K562 (cell line): ENCODE results near the gene KLHL28. TPM values are rescaled to one million over a fixed set of nuclear protein-coding genes. Genes with fewer than 3 reads are reported as not detected.

Source experiments
- CHAMP1 ChIP-seq: fragments of 450-650 bp; IDR thresholded peaks from 2 replicates; pipeline ENCODE4 v1.6.1; 2016; ENCODE audit warnings: mild to moderate bottlenecking
- CREM ChIP-seq: IDR thresholded peaks from 2 replicates; pipeline ENCODE4 v1.6.1; 2014; ENCODE audit warnings: antibody characterized with exemption, low read depth
- ELF4 ChIP-seq: fragments of 450-650 bp; formaldehyde crosslinking; IDR thresholded peaks from 2 replicates; pipeline ENCODE4 v1.4.0; 2022; ENCODE audit warnings: missing genetic modification characterization
- FOXO4 ChIP-seq: fragments of 450-650 bp; formaldehyde crosslinking; IDR thresholded peaks from 2 replicates; pipeline ENCODE4 v1.4.0; 2020; ENCODE audit warnings: mild to moderate bottlenecking, moderate library complexity
- GABPA ChIP-seq: fragments of 200-800 bp; sonication (Bioruptor generic); conservative IDR thresholded peaks from 2 replicates; pipeline ENCODE4 v1.6.1; 2016; ENCODE audit warnings: low read depth, missing genetic modification characterization, missing compliant biosample characterization
- HNRNPLL ChIP-seq: fragments of 200-400 bp; formaldehyde crosslinking; IDR thresholded peaks from 2 replicates; pipeline ENCODE4 v1.6.1; 2017; ENCODE audit warnings: low read length, low read depth, mild to moderate bottlenecking; ENCODE audit not compliant: poor library complexity, severe bottlenecking
- PPARD ChIP-seq: fragments of 250-450 bp; sonication (Bioruptor Pico); IDR thresholded peaks from 2 replicates; pipeline ENCODE4 v1.8.0; 2022; ENCODE audit warnings: inconsistent platforms, mild to moderate bottlenecking, moderate library complexity
- PRMT5 ChIP-seq: sonication (generic); formaldehyde crosslinking; IDR thresholded peaks from 2 replicates; pipeline ENCODE4 v1.5.0; 2020; ENCODE audit warnings: missing genetic modification reagents
- PRPF4 ChIP-seq: fragments of 200-400 bp; formaldehyde crosslinking; IDR thresholded peaks from one replicate; pipeline ENCODE4 v1.6.1; 2017; ENCODE audit warnings: low read length, low read depth, mild to moderate bottlenecking; ENCODE audit not compliant: insufficient read depth, poor library complexity, severe bottlenecking
- RBFOX2 ChIP-seq: fragments of 200-400 bp; formaldehyde crosslinking; IDR thresholded peaks from 2 replicates; pipeline ENCODE4 v1.6.1; 2017; ENCODE audit warnings: low read depth, mild to moderate bottlenecking, low read length, moderate library complexity
- SMARCE1 ChIP-seq: fragments of 450-650 bp; IDR thresholded peaks from 2 replicates; pipeline ENCODE4 v1.7.1; 2016; ENCODE audit warnings: mild to moderate bottlenecking
- STAG1 ChIP-seq: sonication (generic); formaldehyde crosslinking; IDR thresholded peaks from 2 replicates; pipeline ENCODE4 v1.5.0; 2020; ENCODE audit warnings: missing genetic modification reagents, borderline replicate concordance
- SUPT5H ChIP-seq: fragments of 450-650 bp; IDR thresholded peaks from 2 replicates; pipeline ENCODE4 v1.6.1; 2016
- WHSC1 ChIP-seq: IDR thresholded peaks from one replicate; pipeline ENCODE4 v1.6.1; 2012; ENCODE audit warnings: low read length, control low read depth, inconsistent platforms
- ZNF12 ChIP-seq: sonication (generic); formaldehyde crosslinking; IDR thresholded peaks from 2 replicates; pipeline ENCODE4 v1.4.0; 2020; ENCODE audit warnings: mild to moderate bottlenecking, missing genetic modification reagents
- ZNF274 ChIP-seq: IDR thresholded peaks from 2 replicates; pipeline ENCODE4 v1.6.1; 2011; ENCODE audit warnings: low read depth, mild to moderate bottlenecking, low read length, moderate library complexity, borderline replicate concordance
- ZNF592 ChIP-seq: fragments of 450-650 bp; IDR thresholded peaks from 2 replicates; pipeline ENCODE4 v1.6.1; 2017; ENCODE audit warnings: antibody characterized with exemption, mild to moderate bottlenecking
- ZNF77 ChIP-seq: fragments of 250-450 bp; sonication (Bioruptor Pico); IDR thresholded peaks from 2 replicates; pipeline ENCODE4 v1.5.0; 2020
- polyA plus RNA-seq, 8 experiments: library from polyadenylated mRNA; depleted of rRNA in 4 of 8; stranded (reverse) in 5 of 8; unstranded in 3 of 8; fragments of >200 nt; fragmentation: Nextera tagmentation in 2 of 8; fragmentation: Illumina TruSeq in 1 of 8; extraction: Ambion mirVana in 2 of 8; extraction: Trizol in 1 of 8; gene quantifications; 2 replicates each; pipeline versions ENCODE4 v1.2.1 to v1.2.3, GENCODE V29; 2011 to 2014; ENCODE audit warnings: inconsistent platforms in 1 of 8, missing spikeins in 1 of 8
- total RNA-seq, 7 experiments: library from RNA; depleted of rRNA in 6 of 7; stranded (reverse); fragments of >200 nt in 6 of 7; fragmentation: Illumina TruSeq in 2 of 7; extraction: Trizol in 2 of 7; gene quantifications; 2 replicates each; pipeline versions ENCODE4 v1.2.1 to v1.2.3, GENCODE V29; 2011 to 2021; ENCODE audit warnings: low replicate concordance in 1 of 7

KLHL28 gene
- total and polyA plus RNA-seq, 9 of the 15 experiments (the other 6 are each of a cell fraction or from before 2014, with no cell fraction given): 1.1 to 7.5 (median 4.7) TPM

GRCh38 chr14:44961554-44962333 lies at the start of gene KLHL28, which contains the start of gene TOGARAM1 (continued):
- TF ChIP-seq ZNF77 (CRISPR knock-in tag) (no peak), CREM (peak; percentile 94), ZNF592 (no peak), PRPF4 (no peak), ZNF274 (no peak), SMARCE1 (0 out of 2 replicates have a peak, but pooled peaks have one; percentile 3), ZNF12 (CRISPR knock-in tag) (no peak), STAG1 (no peak), WHSC1 (no peak), GABPA (tag) (peak; percentile 98), PRMT5 (CRISPR knock-in tag) (no peak), FOXO4 (CRISPR knock-in tag) (no peak), SUPT5H (peak; percentile 80), RBFOX2 (peak; percentile 82), PPARD (no peak), ELF4 (CRISPR knock-in tag) (no peak), HNRNPLL (peak; percentile 90), CHAMP1 (no peak)
